G401 (cell line): ENCODE measurements around the gene ST3GAL3. TPM values are rescaled to one million over a fixed set of nuclear protein-coding genes. Genes with fewer than 3 reads are reported as not detected.

Experiments used
- DNase-seq: peaks from one replicate; pipeline ENCODE4 v3.0.0-alpha.2; 2015; ENCODE audit warnings: low spot score
- in situ Hi-C: cut with HindIII; loops from 2 replicates; pipeline ENCODE4 v1.10.0; 2016; ENCODE audit warnings: low sequenced_read_pairs, mixed read lengths
- total RNA-seq: library from RNA; depleted of rRNA; stranded (reverse); fragments of >200 nt; shearing (Covaris generic); gene quantifications from 2 replicates; pipeline ENCODE4 v1.2.3, GENCODE V29; 2014

ST3GAL3 gene
- total RNA-seq, 1 experiment from 2014 or later, result 15.7 TPM

GRCh38 chr1:43736819-43737218 is 29.5 kb downstream of the ST3GAL3 start:
- in situ Hi-C loops, result no loop called here
- DNase-seq, result no peak

GRCh38 chr1:43742026-43742425 is 34.7 kb downstream of the ST3GAL3 start:
- in situ Hi-C loops, result no loop called here
- DNase-seq, result no peak

GRCh38 chr1:43743206-43743605 is 35.9 kb downstream of the ST3GAL3 start:
- in situ Hi-C loops, result no loop called here
- no peak for DNase-seq

GRCh38 chr1:43747736-43748135 is 40.4 kb downstream of the ST3GAL3 start:
- in situ Hi-C loops, result no loop called here
- DNase-seq, result no peak

GRCh38 chr1:43750083-43750482 is 42.7 kb downstream of the ST3GAL3 start:
- no peak for DNase-seq
- in situ Hi-C loops, result no loop called here

GRCh38 chr1:43753422-43753821 is 46.1 kb downstream of the ST3GAL3 start:
- no peak for DNase-seq
- in situ Hi-C loops, result no loop called here

- DNase-seq, result no peak
- in situ Hi-C loops, result no loop called here
Measured at GRCh38 chr1:43754892-43755291, 47.6 kb downstream of the ST3GAL3 start.

GRCh38 chr1:43757343-43758053 is 50.2 kb downstream of the ST3GAL3 start:
- DNase-seq, result no peak
- in situ Hi-C loops, result no loop called here

- DNase-seq, result no peak
- in situ Hi-C loops, result no loop called here
Measured at GRCh38 chr1:43760745-43761317, 53.5 kb downstream of the ST3GAL3 start.

GRCh38 chr1:43763497-43763973 is 56.2 kb downstream of the ST3GAL3 start:
- in situ Hi-C loops, result no loop called here
- peak; percentile 94 for DNase-seq

- in situ Hi-C loops, result no loop called here
- DNase-seq, result no peak
Measured at GRCh38 chr1:43764581-43764980, 57.2 kb downstream of the ST3GAL3 start.

GRCh38 chr1:43766086-43766784 is 58.9 kb downstream of the ST3GAL3 start:
- no peak for DNase-seq
- in situ Hi-C loops, result no loop called here

GRCh38 chr1:43766818-43767525 is 59.6 kb downstream of the ST3GAL3 start:
- in situ Hi-C loops, result no loop called here
- DNase-seq, result no peak

- in situ Hi-C loops, result no loop called here
- no peak for DNase-seq
Measured at GRCh38 chr1:43768168-43768567, 60.8 kb downstream of the ST3GAL3 start.

- DNase-seq, result no peak
- in situ Hi-C loops, result no loop called here
Measured at GRCh38 chr1:43769350-43769908, 62.1 kb downstream of the ST3GAL3 start.

- in situ Hi-C loops, result no loop called here
- no peak for DNase-seq
Measured at GRCh38 chr1:43770111-43770510, 62.8 kb downstream of the ST3GAL3 start.

- DNase-seq, result no peak
- in situ Hi-C loops, result no loop called here
Measured at GRCh38 chr1:43772978-43773377, 65.6 kb downstream of the ST3GAL3 start.

- in situ Hi-C loops, result no loop called here
Measured at GRCh38 chr1:43773821-43774220, 66.5 kb downstream of the ST3GAL3 start.

GRCh38 chr1:43774359-43774758 is 67.0 kb downstream of the ST3GAL3 start:
- in situ Hi-C loops, result no loop called here
- no peak for DNase-seq

More at GRCh38 chr1:43773821-43774220, 66.5 kb downstream of the ST3GAL3 start:
- no peak for DNase-seq
